ENCODE data around the gene EIPR1.

EIPR1 gene

GRCh38 chr2:3321825-3322224 is 55.8 kb downstream of the EIPR1 start:
- no peak overlapping the region for H3K27ac ChIP-seq
- TF ChIP-seq CTCF (IDR thresholded peaks at IDR 0.05; ENCODE audit: low read depth, low read length): no peak

GRCh38 chr2:3320910-3321605 is 56.6 kb downstream of the EIPR1 start:
- peaks cover 33% of the 10 kb centered on the region for H3K36me3 ChIP-seq

More at GRCh38 chr2:3321825-3322224, 55.8 kb downstream of the EIPR1 start:
- no peaks in the 10 kb centered on the region for H3K9me3 ChIP-seq (ENCODE audit: severe bottlenecking)
- peaks cover 33% of the 10 kb centered on the region for H3K36me3 ChIP-seq
- no peaks in the 10 kb centered on the region for H3K27me3 ChIP-seq (ENCODE audit: insufficient read depth, low read depth, severe bottlenecking)
- no peak overlapping the region for H3K4me3 ChIP-seq (ENCODE audit: low read depth, low read length)
- DNase-seq: no peak

GRCh38 chr2:3319745-3320566 is 57.7 kb downstream of the EIPR1 start:
- no peak overlapping the region for H3K27ac ChIP-seq
- H3K9me3 ChIP-seq (ENCODE audit: severe bottlenecking): no peaks in the 10 kb centered on the region
- no peak overlapping the region for H3K4me3 ChIP-seq (ENCODE audit: low read depth, low read length)
- no peak for TF ChIP-seq CTCF (IDR thresholded peaks at IDR 0.05; ENCODE audit: low read depth, low read length)
- no peak for DNase-seq
- H3K36me3 ChIP-seq: peaks cover 33% of the 10 kb centered on the region
- no peaks in the 10 kb centered on the region for H3K27me3 ChIP-seq (ENCODE audit: insufficient read depth, low read depth, severe bottlenecking)

More at GRCh38 chr2:3320910-3321605, 56.6 kb downstream of the EIPR1 start:
- Histone ChIP-seq H3K4me3 (ENCODE audit: low read depth, low read length) (no peak overlapping the region), H3K27ac (no peak overlapping the region), H3K27me3 (ENCODE audit: insufficient read depth, low read depth, severe bottlenecking) (no peaks in the 10 kb centered on the region), H3K9me3 (ENCODE audit: severe bottlenecking) (no peaks in the 10 kb centered on the region)
- TF ChIP-seq CTCF (IDR thresholded peaks at IDR 0.05; ENCODE audit: low read depth, low read length): no peak
- DNase-seq: no peak

- no peak for TF ChIP-seq CTCF (IDR thresholded peaks at IDR 0.05; ENCODE audit: low read depth, low read length)
- no peak overlapping the region for H3K27ac ChIP-seq
- no peaks in the 10 kb centered on the region for H3K27me3 ChIP-seq (ENCODE audit: insufficient read depth, low read depth, severe bottlenecking)
- no peaks in the 10 kb centered on the region for H3K9me3 ChIP-seq (ENCODE audit: severe bottlenecking)
- no peak for DNase-seq
- H3K36me3 ChIP-seq: peaks cover 30% of the 10 kb centered on the region
- no peak overlapping the region for H3K4me3 ChIP-seq (ENCODE audit: low read depth, low read length)
These were observed 58.5 kb downstream of the EIPR1 start for GRCh38 chr2:3319134-3319533.

GRCh38 chr2:3317871-3318590 is 59.6 kb downstream of the EIPR1 start:
- Histone ChIP-seq H3K4me3 (ENCODE audit: low read depth, low read length) (no peak overlapping the region), H3K36me3 (peaks cover 23% of the 10 kb centered on the region), H3K27me3 (ENCODE audit: insufficient read depth, low read depth, severe bottlenecking) (no peaks in the 10 kb centered on the region), H3K27ac (no peak overlapping the region), H3K9me3 (ENCODE audit: severe bottlenecking) (no peaks in the 10 kb centered on the region)
- no peak for DNase-seq
- no peak for TF ChIP-seq CTCF (IDR thresholded peaks at IDR 0.05; ENCODE audit: low read depth, low read length)

Data from WERI-Rb-1 (cell line).